HG03060 (cell line): ENCODE results near the gene SMCHD1.
"Not testable (repeated sequence)": the region's sequence is repeated elsewhere in the genome, so short reads cannot be mapped to it uniquely, and the experiment has no call there.

Source experiments
- ATAC-seq: cut with Tn5 transposase; IDR thresholded peaks from one replicate; pipeline ENCODE4 v1.9.1; 2021; ENCODE audit warnings: low read depth, moderate number of reproducible peaks; ENCODE audit not compliant: unreplicated experiment

The SMCHD1 gene

DNA sequence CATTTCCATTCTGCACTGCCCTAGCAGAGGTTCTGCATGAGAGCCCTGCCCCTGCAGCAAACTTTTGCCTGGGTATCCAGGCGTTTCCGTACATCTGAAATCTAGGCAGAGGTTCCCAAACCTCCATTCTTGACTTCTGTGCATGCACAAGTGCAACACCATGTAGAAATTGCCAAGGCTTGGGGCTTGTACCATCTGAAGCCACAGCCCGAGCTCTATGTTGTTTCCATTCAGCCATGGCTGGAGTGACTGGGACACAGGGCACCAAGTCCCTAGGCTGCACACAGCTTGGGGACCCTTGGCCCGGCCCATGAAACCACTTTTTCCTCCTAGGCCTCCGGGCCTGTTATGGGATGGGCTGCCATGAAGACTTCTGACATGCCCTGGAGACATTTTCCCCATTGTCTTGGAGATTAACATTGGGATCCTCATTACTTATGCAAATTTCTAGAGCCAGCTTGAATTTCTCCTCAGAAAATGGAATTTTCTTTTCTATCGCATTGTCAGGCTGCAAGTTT lies 154.2 kb downstream of the SMCHD1 start:
- ATAC-seq, result not testable (repeated sequence)

DNA sequence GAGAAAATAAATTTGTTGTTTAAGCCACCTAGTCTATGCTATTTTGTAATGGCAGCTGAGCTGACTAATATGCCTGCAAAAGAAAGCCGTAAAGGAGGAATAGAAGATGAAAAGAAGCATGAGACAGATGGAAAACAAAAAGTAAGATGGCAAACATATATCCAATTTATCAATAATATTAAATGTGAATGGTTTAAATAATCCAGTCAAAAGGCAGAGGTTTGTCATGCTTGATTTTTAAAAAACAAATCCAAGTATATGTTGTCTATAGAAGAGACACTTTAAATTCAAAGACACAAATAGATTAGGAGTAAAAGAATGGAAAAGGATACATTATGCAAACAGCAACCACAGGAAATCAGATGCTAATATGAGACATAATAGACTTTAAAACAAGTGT lies 155.9 kb downstream of the SMCHD1 start:
- no peak for ATAC-seq

DNA sequence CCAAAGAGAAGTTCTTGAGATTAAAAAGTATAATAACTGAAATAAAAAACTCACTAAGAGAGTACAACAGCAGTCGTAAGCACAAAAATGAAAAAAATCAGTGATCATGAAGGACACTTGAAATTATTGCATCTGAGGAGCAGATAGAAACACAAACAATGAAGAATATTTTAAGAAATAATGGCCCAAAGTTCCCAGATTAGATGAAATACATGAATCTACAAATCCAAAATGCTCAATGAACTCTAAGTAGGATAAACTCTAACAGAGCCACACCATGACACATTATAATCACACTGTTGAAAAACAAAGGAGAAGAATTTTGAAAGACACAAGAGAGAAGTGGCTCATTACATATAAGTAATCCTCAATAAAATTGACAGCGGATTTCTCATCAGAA lies 159.4 kb downstream of the SMCHD1 start:
- no peak for ATAC-seq

DNA sequence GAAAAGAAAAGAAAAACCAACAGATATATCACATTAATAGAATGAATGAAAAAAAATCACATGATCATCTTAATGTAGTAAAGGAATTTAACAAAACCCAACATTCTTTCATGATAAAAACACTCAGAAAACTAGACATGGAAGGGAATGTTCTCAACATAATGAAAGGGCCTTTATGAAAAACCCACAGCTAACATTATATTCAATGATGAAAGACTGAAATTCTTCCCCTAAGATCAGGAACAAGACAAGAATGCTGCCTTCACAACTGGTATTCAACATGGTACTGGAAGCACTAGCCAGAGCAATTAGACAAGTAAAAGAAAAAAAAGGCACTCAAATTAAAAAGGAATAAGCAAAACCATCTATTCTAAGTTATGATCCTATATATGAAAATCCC lies 162.8 kb downstream of the SMCHD1 start:
- ATAC-seq, result no peak

DNA sequence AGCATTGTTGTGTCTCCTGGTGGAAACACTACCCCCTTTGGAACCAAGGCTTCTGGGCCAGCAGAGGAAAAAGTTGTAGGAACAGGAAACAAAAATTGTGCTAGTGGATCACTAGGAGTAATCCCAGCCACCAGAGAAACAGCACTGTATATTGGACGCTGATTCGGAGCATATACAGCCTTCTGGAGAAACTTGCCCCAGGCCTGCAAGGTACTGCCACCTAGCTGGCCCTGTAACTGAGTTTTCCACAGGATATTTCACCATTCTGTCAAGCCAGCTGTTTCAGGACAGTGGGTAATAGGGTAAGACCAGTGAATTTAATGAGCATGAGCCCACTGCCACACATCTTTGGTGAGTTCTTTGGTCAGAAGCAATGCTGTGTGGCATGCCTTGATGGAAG lies 166.2 kb downstream of the SMCHD1 start:
- no peak for ATAC-seq

DNA sequence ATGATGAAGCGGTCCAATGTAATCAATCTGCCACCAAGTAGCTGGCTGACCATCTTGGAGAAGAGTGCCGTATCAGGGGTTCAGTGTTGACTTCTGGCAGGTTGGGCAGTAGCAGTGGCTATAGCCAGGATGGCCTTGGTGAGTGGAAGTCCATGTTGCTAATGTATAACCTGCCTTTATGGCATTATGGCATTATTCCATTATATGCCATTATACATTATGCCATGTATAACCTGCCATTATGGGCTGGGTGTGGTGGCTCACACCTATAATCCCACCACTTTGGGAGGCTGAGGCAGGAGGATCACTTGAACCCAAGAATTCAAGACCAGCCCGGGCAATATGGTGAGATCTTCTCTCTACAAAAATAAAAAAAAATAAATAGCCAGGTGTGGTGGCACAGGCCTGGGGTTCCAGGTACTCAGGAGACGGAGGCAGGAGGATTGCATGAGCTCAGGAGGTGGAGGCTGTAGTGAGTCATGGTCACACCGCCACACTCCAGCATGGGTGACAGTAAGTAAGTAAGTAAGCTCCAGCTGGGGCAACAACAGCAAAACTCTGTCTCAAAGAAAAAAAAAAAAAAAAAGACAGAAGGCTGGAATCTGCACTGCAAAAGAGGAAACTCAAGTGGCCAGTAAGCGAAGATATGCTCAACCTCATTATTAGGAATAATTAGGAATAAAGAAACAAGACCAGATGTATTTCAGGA lies 166.8 kb downstream of the SMCHD1 start:
- no peak for ATAC-seq

DNA sequence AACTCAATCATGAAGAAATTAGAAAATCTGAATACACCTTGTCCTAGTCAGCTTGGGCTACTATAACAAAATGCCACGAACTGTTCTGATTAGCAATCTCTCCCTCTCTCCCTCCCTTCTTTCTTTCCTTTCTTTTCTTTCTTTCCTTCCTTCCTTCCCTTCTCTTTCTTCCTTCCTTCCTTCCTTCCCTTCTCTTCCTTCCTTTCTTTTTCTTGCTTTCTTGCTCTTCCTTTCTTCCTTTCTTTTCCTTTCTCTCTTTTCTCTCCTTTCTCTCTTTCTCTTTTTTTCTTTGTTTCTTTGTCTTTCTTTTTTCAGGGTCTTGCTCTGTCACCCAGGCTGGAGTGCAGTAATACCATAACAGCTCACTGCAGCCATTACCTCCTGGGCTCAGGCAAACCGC lies 167.7 kb downstream of the SMCHD1 start:
- ATAC-seq, result no peak

DNA sequence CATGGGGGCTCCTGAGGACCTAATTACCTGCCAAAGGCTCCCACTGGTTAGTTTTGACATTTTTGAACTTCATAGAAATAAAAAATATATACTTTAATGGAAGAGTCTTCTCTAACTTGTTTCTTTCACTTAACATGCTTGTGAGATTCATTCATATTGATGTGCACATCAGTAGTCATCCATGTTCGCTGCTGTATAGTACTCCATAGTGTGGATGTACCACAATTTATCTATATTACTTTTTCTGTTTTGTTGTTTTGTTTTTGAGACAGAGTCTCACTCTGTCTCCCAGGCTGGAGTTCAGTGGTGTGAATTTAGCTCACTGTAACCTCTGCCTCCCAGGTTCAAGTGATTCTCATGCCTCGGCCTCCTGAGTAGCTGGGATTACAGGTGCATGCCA lies 168.4 kb downstream of the SMCHD1 start:
- ATAC-seq, result no peak

DNA sequence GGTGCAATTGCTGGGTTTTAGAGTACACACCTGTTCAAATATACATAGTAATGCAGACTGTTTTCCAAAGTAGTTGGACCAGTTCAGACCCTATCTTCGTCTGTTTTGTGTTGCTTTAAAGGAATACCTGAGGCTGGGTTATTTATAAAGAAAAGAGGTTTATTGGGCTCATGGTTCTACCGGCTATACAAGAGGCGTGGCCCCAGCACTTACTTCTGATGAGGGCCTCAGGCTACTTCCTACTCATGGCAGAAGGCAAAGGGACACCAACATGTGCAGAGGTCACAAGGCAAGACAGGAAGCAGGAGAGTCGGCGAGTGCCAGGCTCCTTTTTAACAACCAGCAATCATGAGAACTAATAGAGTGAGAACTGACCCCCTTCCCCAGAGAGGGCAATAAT lies 169.3 kb downstream of the SMCHD1 start:
- no peak for ATAC-seq

DNA sequence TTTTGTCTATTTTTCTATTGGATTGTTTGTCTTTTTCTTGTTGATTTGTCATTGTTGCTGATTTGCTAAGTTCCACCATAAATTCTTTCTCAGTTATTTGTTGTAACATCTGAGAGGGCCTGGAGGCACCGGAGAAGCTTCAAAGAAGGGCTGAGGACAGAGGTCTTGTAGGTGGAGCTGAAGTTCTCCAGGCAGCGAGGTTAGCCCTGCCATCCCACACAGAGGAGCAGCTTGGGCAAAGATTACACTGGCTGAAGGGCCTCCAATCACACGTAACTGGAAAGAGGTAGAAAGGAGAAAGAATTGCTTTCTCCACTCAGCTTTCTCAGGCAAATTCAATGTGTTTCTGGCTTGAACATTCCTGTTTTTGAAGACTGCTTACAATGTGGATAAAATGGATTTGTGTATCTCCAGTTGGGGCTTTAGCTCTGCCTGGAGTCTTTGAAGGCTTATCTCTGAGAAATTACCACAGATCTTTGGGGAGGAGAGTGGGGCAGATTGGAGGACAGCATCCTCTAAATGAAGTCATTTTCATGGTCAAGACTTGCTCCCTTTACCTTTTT lies 170.2 kb downstream of the SMCHD1 start:
- ATAC-seq, result no peak

DNA sequence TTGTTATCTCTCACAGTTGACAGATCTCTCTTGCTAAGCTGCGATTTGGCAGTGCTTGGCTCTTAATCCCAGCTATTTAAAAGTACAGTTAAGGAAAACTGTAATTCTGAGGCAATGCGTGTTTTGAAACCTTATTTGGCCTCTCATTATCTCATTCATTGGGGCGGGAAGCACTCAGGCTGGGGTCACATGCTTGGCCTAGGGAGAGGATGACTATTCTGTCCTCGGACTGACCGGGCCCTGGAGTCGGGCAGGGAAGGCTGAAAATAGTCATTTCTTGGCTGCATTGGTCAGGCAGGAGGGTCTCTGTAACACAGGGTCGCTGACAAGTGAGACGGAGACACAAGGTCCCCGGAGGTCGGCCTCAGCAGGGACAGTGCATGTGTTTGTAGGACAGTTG lies 171.1 kb downstream of the SMCHD1 start:
- no peak for ATAC-seq

DNA sequence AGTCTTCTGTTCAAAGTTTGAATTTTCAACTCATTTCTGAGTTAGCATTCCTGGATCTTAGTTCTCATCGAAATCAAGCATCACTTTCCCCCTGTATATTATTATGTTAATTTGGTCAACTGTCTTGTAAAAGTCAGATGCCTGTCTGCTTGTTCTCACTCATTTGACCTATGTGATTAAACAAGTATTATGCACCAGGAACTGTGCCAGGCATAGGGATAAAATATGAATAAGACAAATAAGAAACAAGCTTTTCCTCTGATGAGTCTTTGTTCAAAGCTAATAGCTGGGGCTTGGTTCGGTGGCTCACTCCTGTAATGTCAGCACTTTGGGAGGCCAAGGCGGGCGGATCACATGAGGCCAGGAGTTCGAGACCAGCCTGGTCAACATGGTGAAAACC lies 171.5 kb downstream of the SMCHD1 start:
- ATAC-seq, result no peak

DNA sequence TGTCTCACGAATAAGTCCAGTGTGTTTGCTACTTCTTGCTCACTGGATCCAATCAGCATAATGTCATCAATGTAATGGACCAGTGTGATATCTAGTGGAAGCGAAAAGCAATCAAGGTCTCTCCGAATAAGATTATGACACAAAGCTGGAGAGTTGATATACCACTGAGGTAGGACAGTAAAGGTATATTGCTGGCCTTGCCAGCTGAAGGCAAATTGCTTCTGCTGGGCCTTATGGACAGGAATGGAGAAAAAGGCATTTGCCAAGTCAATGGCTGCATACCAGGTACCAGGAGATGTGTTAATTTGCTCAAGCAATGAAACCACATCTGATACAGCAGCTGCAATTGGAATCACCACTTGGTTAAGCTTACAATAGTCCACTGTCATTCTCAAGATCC lies 180.6 kb downstream of the SMCHD1 start:
- not testable (repeated sequence) for ATAC-seq

DNA sequence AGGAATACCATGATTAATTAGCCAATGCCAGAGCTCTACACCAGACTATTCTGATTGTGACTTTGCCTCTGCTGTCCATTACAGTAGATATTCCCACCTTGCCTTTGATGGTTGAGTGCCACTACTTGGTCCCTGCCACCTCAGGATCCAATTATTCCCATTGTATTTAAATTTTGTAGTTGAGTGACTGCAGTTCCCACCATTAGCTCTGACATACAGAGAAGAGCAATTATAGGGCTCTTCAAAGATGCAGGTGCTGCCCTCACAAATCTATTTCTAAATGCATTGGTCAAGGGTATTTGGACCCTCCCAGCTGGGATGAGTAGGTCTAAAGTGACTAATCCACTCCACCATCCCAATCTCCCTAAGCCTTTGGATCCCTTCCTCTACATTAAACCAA lies 181.8 kb downstream of the SMCHD1 start:
- not testable (repeated sequence) for ATAC-seq

DNA sequence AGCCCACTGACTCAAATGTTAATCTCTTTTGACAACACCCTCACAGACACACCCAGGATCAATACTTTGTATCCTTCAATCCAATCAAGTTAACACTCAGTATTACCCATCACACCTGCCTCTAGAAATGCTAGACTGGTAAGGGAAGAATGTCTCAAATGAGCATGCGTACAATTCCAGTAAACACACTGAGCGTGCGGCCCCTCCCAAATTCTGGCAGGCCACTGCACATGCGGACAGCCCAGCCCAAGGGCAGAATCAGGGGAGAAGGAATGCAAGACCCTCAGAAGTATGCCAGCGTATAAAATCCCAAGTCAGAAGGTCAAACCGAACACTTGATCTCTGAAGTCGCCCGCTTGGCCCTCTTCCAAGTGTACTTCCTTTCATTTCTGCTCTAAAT lies 183.7 kb downstream of the SMCHD1 start:
- ATAC-seq, result no peak

DNA sequence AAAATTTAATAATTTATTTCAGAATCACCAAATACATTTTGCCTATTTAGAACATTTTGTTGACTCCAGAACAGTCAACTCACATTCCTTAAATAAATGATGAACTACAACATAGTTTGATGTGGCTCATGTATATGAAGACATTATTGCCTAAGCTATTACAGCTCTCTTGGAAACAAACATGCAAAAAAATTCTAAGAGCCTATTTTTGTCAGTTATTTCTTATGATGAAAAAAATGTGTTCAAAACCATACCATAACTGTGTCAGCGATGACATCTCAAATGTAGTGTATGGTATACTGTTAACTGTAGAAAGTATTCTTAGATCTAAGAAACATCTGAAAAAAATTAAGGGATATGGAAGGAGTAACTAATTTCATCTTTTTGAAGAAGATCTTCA lies 185.0 kb downstream of the SMCHD1 start:
- no peak for ATAC-seq

DNA sequence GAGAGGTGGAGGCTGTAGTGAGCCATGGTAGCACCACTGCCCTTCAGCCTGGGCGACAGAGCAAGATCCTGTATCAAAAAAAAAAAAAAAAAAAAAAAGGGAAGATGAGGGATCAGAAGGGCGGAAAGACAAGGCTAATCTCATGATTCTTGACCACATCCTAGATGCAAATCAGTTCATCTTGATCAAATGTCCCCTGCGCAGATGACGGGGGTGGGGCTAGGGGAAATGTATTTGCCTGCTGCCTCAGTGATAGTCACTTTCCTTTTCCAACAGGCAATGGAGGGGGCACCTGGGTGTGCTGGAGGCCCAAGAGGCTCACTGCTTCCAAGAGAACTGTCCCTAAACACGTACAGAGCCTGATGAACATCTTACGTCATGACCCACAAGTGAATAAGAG lies 187.6 kb downstream of the SMCHD1 start:
- no peak for ATAC-seq

DNA sequence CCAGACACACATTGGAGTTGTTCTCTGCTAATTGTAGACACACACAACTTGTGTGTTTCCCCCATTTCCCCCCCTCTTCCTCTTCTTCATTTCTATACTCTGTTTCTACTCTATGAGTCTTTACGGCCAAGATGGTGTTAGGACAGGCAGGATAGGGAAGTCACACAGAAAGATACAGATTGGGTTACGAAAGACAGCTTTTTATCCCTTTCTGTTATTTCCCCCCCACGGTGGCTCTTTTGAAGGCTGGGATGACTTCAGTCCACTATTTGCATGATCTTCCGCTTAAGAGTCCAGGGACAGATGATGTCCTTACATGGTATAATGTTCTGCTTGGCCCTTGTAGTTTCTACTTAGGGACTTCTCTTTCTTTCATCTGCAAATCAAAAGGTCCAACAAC lies 189.6 kb downstream of the SMCHD1 start:
- no peak for ATAC-seq

DNA sequence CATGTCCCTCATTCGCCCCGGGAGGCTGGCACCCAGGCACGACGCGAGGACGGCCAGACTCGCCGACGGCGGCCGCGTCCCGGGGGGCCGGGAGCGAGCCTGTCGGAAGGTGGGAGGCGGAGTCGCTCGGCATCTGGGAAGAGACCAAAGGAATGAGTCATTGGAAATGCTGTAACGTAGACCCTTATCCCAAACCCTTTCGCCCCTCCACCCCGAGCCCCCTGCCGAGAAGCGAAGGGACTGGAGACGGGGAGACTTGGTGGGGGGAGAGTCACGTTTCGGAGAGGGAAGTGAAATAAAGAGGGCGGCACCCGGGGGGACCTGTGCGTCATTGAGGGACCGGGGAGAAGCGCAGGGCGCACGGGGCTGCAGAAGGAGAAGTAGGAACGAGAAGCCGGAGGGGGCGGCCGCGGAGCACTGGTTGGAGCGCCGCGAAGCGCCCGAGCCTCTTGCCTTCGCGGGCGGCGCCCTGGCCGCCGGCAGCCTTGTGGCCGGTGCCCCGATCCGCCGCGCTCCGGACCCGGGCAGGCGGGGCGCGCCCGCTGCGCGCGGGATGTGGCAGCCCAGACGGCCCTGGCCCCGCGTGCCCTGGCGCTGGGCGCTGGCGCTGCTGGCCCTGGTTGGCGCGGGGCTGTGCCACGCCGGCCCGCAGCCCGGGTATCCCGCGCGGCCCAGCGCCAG lies 191.2 kb downstream of the SMCHD1 start, which contains the start of gene EMILIN2:
TSS of gene EMILIN2 (plus strand) at position 371 of the 681 bp plus-strand sequence. CDS start at position 554, 183 bp downstream.
- no peak for ATAC-seq

DNA sequence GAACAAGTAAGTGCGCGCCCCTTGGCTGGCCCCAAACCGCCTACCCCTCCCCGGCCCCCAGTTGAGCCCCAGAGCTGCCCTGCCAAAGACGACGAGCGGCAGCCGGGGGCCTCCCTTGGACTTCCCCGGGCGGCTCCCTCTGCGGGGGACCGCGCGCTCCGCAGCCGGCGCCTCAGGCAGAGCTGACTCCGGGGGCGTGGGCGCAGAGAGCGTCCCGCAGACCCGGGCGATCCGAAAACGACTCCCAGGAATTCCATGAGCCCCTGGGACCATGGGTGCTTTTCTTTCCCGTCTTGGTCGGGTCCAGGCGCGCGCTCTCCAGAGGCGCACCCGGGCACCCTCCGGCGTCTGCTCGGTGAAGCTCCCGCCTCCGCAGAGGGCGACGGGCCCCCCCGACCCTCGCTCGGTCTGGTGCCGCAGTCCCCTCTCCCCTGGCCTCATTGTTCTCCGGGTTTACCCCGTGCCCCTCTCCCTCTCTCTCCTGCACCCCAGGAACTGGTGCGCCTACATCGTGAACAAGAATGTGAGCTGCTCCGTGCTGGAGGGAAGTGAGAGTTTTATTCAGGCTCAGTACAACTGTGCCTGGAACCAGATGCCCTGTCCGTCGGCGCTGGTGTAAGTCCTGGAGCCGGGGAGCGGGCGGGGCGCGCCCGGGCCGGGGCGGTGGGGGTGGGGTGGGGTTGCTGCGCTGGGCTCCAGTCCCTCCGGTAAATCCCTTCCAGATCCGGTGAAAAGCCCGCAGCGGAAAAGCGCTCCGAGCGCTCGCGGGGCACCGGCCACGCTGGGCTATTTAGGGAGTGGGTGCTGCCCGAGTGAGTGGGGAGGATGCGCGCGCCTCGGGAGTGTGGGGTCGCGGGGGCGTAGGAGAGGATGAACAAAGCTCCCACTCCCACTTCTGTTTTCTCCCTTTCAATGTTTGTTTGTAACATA lies 192.1 kb downstream of the SMCHD1 start:
- ATAC-seq, result no peak
